ENCODE measurements around the gene SLC25A48.
A peak's percentile ranks its signal among the peaks of the same experiment; 100 is the strongest.

GRCh38 chr5:135887447-135887864 lies 53.0 kb downstream of the SLC25A48 start:
- TF ChIP-seq CTCF (conservative IDR thresholded peaks at IDR 0.05; ENCODE audit: low read length), result peak; percentile 94
- TF ChIP-seq EZH2phosphoT487 (IDR thresholded peaks at IDR 0.05; ENCODE audit: borderline replicate concordance, low read depth, low read length), result no peak

All from OCI-LY7 (cell line).